Measurements from ENCODE around the gene PACS2. TPM values are rescaled to one million over a fixed set of nuclear protein-coding genes. Genes with fewer than 3 reads are reported as not detected.

The PACS2 gene
- total RNA-seq, 1 experiment from 2014 or later, result 62.0 TPM

DNA sequence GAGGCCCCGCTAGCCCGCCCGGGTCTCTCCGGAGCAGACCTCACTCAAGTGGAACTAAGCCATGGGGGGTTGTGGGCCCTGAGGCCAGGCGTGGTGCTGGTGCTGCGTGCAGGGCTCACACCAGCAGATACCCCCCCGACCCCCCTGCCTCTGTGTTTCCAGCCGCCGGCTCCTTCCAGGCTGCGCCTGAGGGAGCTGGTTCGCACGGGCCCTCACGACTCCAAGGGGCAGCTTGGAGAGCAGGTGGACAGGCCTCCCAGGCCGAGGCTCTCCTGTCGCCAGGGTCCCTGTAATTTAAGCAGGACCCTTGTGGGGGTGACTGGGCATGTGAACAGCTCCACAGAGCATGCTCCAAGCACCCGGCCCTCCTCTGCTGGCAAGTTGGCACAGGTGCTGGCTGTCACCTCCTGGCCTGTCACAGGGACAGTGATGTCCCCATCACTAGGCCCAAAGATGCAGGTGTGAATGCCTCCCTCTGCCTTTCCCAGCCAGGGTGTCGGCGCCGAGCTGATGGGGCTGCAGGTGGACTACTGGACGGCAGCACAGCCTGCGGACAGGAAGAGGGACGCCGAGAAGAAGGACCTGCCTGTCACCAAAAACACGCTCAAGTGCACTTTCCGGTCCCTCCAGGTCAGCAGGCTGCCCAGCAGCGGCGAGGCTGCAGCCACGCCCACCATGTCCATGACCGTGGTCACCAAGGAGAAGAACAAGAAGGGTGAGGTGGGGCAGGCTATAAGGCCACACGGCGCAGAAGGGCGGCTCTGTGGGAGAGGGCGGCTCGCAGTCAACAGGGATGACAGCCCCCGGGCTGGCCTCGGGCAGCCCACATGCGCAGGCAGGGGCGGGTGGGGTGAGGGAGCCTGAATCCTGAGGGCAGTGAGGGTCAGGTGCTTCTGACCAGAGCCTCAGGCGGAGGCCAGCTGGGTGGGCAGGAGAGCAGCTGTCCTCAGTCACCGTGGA is 77.9 kb downstream of the PACS2 start:
- POLR2A ChIA-PET (ENCODE audit: unreplicated experiment), result no interaction called here
- Histone ChIP-seq H3K27me3 (ENCODE audit: low read length) (no peaks in the 10 kb centered on the region), H3F3A (ENCODE audit: low read length, unreplicated experiment) (no peaks in the 10 kb centered on the region), H2AFZ (ENCODE audit: low read length) (no peak overlapping the region), H3K27ac (ENCODE audit: low read length) (no peak overlapping the region), H3K4me3 (ENCODE audit: low read length) (no peak overlapping the region), H3K4me1 (ENCODE audit: insufficient read depth, low read length) (no peaks in the 10 kb centered on the region), H3K9me2 (replicated peaks; ENCODE audit: low read length) (no peaks in the 10 kb centered on the region), H3K79me2 (ENCODE audit: low read length) (no peaks in the 10 kb centered on the region), H4K20me1 (ENCODE audit: low read length) (no peaks in the 10 kb centered on the region), H3K36me3 (ENCODE audit: low read depth, low read length) (no peaks in the 10 kb centered on the region), H3K9ac (ENCODE audit: low read length) (no peak overlapping the region), H3K4me2 (ENCODE audit: low read length) (no peak overlapping the region), H3K9me3 (ENCODE audit: low read length) (no peaks in the 10 kb centered on the region)
- TF ChIP-seq EZH2 (IDR thresholded peaks at IDR 0.05; ENCODE audit: low read length, unreplicated experiment) (no peak), EZH2phosphoT487 (IDR thresholded peaks at IDR 0.05; ENCODE audit: borderline replicate concordance, low read length) (no peak)
- TF ChIP-seq, protein P1, sequence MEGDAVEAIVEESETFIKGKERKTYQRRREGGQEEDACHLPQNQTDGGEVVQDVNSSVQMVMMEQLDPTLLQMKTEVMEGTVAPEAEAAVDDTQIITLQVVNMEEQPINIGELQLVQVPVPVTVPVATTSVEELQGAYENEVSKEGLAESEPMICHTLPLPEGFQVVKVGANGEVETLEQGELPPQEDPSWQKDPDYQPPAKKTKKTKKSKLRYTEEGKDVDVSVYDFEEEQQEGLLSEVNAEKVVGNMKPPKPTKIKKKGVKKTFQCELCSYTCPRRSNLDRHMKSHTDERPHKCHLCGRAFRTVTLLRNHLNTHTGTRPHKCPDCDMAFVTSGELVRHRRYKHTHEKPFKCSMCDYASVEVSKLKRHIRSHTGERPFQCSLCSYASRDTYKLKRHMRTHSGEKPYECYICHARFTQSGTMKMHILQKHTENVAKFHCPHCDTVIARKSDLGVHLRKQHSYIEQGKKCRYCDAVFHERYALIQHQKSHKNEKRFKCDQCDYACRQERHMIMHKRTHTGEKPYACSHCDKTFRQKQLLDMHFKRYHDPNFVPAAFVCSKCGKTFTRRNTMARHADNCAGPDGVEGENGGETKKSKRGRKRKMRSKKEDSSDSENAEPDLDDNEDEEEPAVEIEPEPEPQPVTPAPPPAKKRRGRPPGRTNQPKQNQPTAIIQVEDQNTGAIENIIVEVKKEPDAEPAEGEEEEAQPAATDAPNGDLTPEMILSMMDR (conservative IDR thresholded peaks at IDR 0.05; ENCODE audit: low read depth, low read length), result no peak
- BruUV-seq (replicated peaks), result no TSS peak
- ATAC-seq (no peak), DNase-seq (no peak)
- intact Hi-C loops (cut with micrococcal nuclease), result no loop called here
- CTCF ChIA-PET, result interaction anchor here (0.6 kb wide), 1 partner anchor 88 kb away, joined by 10 read pairs; no protein-coding TSS in a partner anchor

DNA sequence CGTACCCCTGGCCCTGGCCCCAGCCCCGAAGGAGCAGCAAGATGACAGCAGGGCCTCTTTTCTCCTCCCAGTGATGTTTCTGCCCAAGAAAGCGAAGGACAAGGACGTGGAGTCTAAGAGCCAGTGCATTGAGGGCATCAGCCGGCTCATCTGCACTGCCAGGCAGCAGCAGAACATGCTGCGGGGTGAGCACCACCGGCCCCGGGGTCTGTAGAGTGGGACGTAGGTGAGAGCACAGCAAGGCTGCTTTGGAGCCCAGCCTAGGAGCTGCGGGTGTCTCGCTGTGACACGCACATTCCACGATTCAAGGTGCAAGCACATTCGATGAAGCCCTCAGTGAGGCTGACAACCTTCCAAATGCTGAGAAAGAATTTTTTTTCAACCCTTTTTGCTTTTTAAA is 78.6 kb downstream of the PACS2 start:
- H4K20me1 ChIP-seq (ENCODE audit: low read length), result no peaks in the 10 kb centered on the region
- no peak overlapping the region for H3K27ac ChIP-seq (ENCODE audit: low read length)
- no peak for ATAC-seq
- no peaks in the 10 kb centered on the region for H3K27me3 ChIP-seq (ENCODE audit: low read length)
- H3K4me1 ChIP-seq (ENCODE audit: insufficient read depth, low read length), result peaks cover 5% of the 10 kb centered on the region
- TF ChIP-seq EZH2 (IDR thresholded peaks at IDR 0.05; ENCODE audit: low read length, unreplicated experiment), result no peak
- TF ChIP-seq EZH2phosphoT487 (IDR thresholded peaks at IDR 0.05; ENCODE audit: borderline replicate concordance, low read length), result no peak
- TF ChIP-seq, protein P1 (conservative IDR thresholded peaks at IDR 0.05; ENCODE audit: low read depth, low read length), result no peak
- H2AFZ ChIP-seq (ENCODE audit: low read length), result no peak overlapping the region
- H3K9me2 ChIP-seq (replicated peaks; ENCODE audit: low read length), result no peaks in the 10 kb centered on the region
- ChIA-PET POLR2A (ENCODE audit: unreplicated experiment) (no interaction called here), CTCF (no interaction called here)
- H3K4me2 ChIP-seq (ENCODE audit: low read length), result no peak overlapping the region
- no peak overlapping the region for H3K4me3 ChIP-seq (ENCODE audit: low read length)
- BruUV-seq (replicated peaks), result no TSS peak
- intact Hi-C loops (cut with micrococcal nuclease), result no loop called here
- H3K9me3 ChIP-seq (ENCODE audit: low read length), result no peaks in the 10 kb centered on the region
- DNase-seq, result no peak
- no peak overlapping the region for H3K9ac ChIP-seq (ENCODE audit: low read length)
- H3F3A ChIP-seq (ENCODE audit: low read length, unreplicated experiment), result no peaks in the 10 kb centered on the region
- H3K79me2 ChIP-seq (ENCODE audit: low read length), result no peaks in the 10 kb centered on the region
- no peaks in the 10 kb centered on the region for H3K36me3 ChIP-seq (ENCODE audit: low read depth, low read length)
